Measurements from ENCODE around the gene NKD2.

NKD2 gene

GRCh38 chr5:1033178-1033577 is 24.6 kb downstream of the NKD2 start:
- TF ChIP-seq, protein P1, sequence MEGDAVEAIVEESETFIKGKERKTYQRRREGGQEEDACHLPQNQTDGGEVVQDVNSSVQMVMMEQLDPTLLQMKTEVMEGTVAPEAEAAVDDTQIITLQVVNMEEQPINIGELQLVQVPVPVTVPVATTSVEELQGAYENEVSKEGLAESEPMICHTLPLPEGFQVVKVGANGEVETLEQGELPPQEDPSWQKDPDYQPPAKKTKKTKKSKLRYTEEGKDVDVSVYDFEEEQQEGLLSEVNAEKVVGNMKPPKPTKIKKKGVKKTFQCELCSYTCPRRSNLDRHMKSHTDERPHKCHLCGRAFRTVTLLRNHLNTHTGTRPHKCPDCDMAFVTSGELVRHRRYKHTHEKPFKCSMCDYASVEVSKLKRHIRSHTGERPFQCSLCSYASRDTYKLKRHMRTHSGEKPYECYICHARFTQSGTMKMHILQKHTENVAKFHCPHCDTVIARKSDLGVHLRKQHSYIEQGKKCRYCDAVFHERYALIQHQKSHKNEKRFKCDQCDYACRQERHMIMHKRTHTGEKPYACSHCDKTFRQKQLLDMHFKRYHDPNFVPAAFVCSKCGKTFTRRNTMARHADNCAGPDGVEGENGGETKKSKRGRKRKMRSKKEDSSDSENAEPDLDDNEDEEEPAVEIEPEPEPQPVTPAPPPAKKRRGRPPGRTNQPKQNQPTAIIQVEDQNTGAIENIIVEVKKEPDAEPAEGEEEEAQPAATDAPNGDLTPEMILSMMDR (IDR thresholded peaks at IDR 0.05), result no peak
- Histone ChIP-seq H3K27me3 (peaks cover 0 to 57% of the 10 kb centered on the region in 2 donors), H3K4me1 (no peaks in the 10 kb centered on the region), H3K27ac (no peak overlapping the region), H3K4me3 (no peak overlapping the region), H3K36me3 (no peaks in the 10 kb centered on the region), H3K9me3 (no peaks in the 10 kb centered on the region)
- no peak for DNase-seq
- intact Hi-C loops (cut with DNase I; ENCODE audit: low total_unique reads), result no loop called here

- no peak overlapping the region for H3K27ac ChIP-seq
- no peak overlapping the region for H3K4me3 ChIP-seq
- H3K36me3 ChIP-seq, result no peaks in the 10 kb centered on the region
- H3K9me3 ChIP-seq, result no peaks in the 10 kb centered on the region
- intact Hi-C loops (cut with DNase I; ENCODE audit: low total_unique reads), result no loop called here
- H3K27me3 ChIP-seq, result peaks cover 0 to 51% of the 10 kb centered on the region in 2 donors
- TF ChIP-seq, protein P1 (IDR thresholded peaks at IDR 0.05), result no peak
- no peaks in the 10 kb centered on the region for H3K4me1 ChIP-seq
- no peak for DNase-seq
Measured at GRCh38 chr5:1033606-1034420, 25.2 kb downstream of the NKD2 start.

DNA sequence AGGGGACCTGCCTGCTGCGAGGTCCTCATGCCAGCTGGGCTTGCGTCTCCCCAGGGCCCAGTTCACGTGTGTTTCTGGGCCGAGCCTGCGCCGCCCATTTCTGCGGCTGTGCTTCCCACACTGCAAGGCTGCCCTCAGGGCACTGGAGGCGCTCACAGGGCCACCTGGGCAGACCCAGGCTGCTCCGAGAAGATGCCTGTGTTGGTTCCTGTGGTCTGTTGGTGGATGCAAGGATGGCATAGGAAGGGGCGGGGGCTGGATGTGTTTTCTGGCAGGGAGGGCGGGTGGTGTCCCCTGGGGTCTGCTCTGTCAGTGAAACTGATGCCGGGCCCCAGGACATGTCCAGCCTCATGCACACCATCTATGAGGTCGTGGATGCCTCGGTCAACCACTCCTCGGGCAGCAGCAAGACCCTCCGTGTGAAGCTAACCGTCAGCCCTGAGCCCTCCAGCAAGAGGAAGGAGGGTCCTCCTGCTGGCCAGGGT is 25.9 kb downstream of the NKD2 start:
- no peaks in the 10 kb centered on the region for H3K4me1 ChIP-seq
- intact Hi-C loops (cut with DNase I; ENCODE audit: low total_unique reads), result no loop called here
- H3K4me3 ChIP-seq, result no peak overlapping the region
- H3K27me3 ChIP-seq, result peaks cover 0 to 45% of the 10 kb centered on the region in 2 donors
- no peaks in the 10 kb centered on the region for H3K36me3 ChIP-seq
- H3K27ac ChIP-seq, result no peak overlapping the region
- TF ChIP-seq, protein P1 (IDR thresholded peaks at IDR 0.05), result no peak
- no peaks in the 10 kb centered on the region for H3K9me3 ChIP-seq
- DNase-seq, result no peak

GRCh38 chr5:1034986-1035385 is 26.4 kb downstream of the NKD2 start:
- H3K9me3 ChIP-seq, result no peaks in the 10 kb centered on the region
- peaks cover 0 to 39% of the 10 kb centered on the region in 2 donors for H3K27me3 ChIP-seq
- H3K4me1 ChIP-seq, result no peaks in the 10 kb centered on the region
- no peak for DNase-seq
- intact Hi-C loops (cut with DNase I; ENCODE audit: low total_unique reads), result no loop called here
- no peaks in the 10 kb centered on the region for H3K36me3 ChIP-seq
- H3K27ac ChIP-seq, result no peak overlapping the region
- TF ChIP-seq, protein P1 (IDR thresholded peaks at IDR 0.05), result no peak
- no peak overlapping the region for H3K4me3 ChIP-seq

GRCh38 chr5:1035421-1036405 is 27.1 kb downstream of the NKD2 start:
- Histone ChIP-seq H3K36me3 (no peaks in the 10 kb centered on the region), H3K27me3 (peaks cover 0 to 32% of the 10 kb centered on the region in 2 donors), H3K4me1 (no peaks in the 10 kb centered on the region), H3K4me3 (no peak overlapping the region), H3K27ac (no peak overlapping the region), H3K9me3 (no peaks in the 10 kb centered on the region)
- TF ChIP-seq, protein P1 (IDR thresholded peaks at IDR 0.05), result no peak
- intact Hi-C loops (cut with DNase I; ENCODE audit: low total_unique reads), result no loop called here
- no peak for DNase-seq

All from tibial artery (tissue), 4 donors.